HFF-Myc (cell line): ENCODE data around the gene EXOC4.

ENCODE experiments used
- DNase-seq: peaks from one replicate; pipeline ENCODE4 v3.0.0-alpha.2; 2011; ENCODE audit warnings: low read depth; ENCODE audit errors: extremely low read depth
- H3K4me3 ChIP-seq: replicated peaks from 2 replicates; pipeline ENCODE4 v1.5.1; 2011; ENCODE audit warnings: low read depth, mild to moderate bottlenecking, control low read depth, low read length
- CTCF ChIP-seq: IDR thresholded peaks from 2 replicates; pipeline ENCODE4 v1.5.1; 2012; ENCODE audit warnings: mild to moderate bottlenecking, low read depth, low read length, control low read depth; ENCODE audit errors: missing control alignments

Gene EXOC4

GRCh38 chr7:133539016-133539415 lies 286.1 kb downstream of the EXOC4 start:
- DNase-seq = no peak
- TF ChIP-seq CTCF = no peak
- H3K4me3 ChIP-seq = no peak overlapping the region

- no peak for TF ChIP-seq CTCF
- DNase-seq = no peak
- no peak overlapping the region for H3K4me3 ChIP-seq
These were observed 287.4 kb downstream of the EXOC4 start for GRCh38 chr7:133540096-133540860.

GRCh38 chr7:133542209-133542780 lies 289.4 kb downstream of the EXOC4 start:
- DNase-seq = no peak
- TF ChIP-seq CTCF = no peak
- no peak overlapping the region for H3K4me3 ChIP-seq

- DNase-seq = no peak
- H3K4me3 ChIP-seq = no peak overlapping the region
- TF ChIP-seq CTCF = no peak
These were observed 290.8 kb downstream of the EXOC4 start for GRCh38 chr7:133543657-133544056.

GRCh38 chr7:133545618-133546017 lies 292.7 kb downstream of the EXOC4 start:
- no peak for DNase-seq
- no peak for TF ChIP-seq CTCF

GRCh38 chr7:133547981-133548380 lies 295.1 kb downstream of the EXOC4 start:
- no peak overlapping the region for H3K4me3 ChIP-seq
- no peak for TF ChIP-seq CTCF
- DNase-seq = no peak

More at GRCh38 chr7:133545618-133546017, 292.7 kb downstream of the EXOC4 start:
- H3K4me3 ChIP-seq = no peak overlapping the region
